HG03575 (cell line): Measurements from ENCODE around the gene C1R.
"Not testable (repeated sequence)": the region's sequence is repeated elsewhere in the genome, so short reads cannot be mapped to it uniquely, and the experiment has no call there.

Experiments
- ATAC-seq: cut with Tn5 transposase; IDR thresholded peaks from one replicate; pipeline ENCODE4 v1.9.1; 2021; ENCODE audit not compliant: unreplicated experiment, insufficient number of reproducible peaks, low FRiP score; ENCODE audit errors: extremely low read depth

C1R gene

GRCh38 chr12:7075939-7076338 lies 16.3 kb downstream of the C1R start:
- ATAC-seq, result no peak

DNA sequence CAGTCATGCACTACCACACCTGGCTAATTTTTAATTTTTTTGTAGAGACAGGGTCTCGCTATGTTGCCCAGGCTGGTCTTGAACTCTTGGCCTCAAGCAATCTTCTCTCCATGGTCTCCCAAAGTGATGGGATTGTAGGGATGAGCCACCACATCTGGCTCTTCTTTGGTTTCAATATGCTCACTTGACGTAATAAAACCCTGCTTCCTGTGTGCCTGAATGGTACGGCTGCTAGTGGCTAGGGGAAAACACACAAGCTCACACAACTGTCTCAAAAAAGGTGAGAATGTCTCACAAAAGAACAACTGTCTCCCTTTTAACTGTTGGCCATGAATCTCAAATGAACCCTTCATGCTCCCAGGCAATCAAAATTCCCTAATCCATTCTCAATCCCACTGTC lies 16.7 kb downstream of the C1R start:
- no peak for ATAC-seq

DNA sequence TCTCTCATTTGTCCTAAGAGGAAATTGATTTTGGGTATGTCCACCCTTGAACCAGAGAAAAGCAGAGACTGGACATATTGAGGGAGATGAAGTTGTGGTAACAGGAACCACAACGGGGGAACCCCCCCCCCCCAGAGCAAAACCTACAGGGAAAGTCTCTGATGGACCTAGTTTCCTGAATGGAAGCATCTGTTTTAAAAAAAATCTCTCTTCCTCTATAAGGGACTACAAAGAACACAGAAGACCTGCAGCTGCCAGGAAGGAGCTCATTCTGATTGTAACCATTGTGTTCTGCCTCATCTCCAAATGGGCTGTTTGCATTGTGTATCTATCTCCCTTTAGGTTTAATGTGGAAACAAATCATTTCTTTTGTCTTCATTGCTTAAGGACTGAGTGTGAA lies 18.3 kb downstream of the C1R start:
- no peak for ATAC-seq

DNA sequence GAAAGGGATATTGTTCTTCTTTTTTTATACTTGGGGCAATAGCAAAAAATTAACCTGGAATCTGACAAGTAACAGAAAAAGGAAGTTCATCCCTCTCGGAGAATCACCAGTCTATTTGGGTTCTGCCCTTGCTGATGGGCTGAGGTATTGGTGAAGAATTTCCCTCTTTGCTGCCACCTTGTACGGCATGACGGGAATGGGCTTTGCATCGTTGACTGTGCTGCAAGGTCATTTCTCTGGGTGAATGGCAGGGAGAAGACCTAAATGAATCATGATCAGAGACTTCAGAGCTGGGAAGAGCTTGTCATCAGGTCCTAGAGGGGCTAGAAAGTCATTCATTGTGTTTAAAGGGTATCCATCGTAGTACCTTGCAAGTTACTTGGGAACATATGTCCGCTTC lies 19.7 kb downstream of the C1R start:
- ATAC-seq, result no peak

GRCh38 chr12:7072035-7072434 lies 20.2 kb downstream of the C1R start:
- ATAC-seq, result no peak

GRCh38 chr12:7069386-7069785 lies 22.9 kb downstream of the C1R start:
- no peak for ATAC-seq

GRCh38 chr12:7068994-7069346 lies 23.3 kb downstream of the C1R start:
- no peak for ATAC-seq

GRCh38 chr12:7068240-7068993 lies 23.8 kb downstream of the C1R start:
- no peak for ATAC-seq

DNA sequence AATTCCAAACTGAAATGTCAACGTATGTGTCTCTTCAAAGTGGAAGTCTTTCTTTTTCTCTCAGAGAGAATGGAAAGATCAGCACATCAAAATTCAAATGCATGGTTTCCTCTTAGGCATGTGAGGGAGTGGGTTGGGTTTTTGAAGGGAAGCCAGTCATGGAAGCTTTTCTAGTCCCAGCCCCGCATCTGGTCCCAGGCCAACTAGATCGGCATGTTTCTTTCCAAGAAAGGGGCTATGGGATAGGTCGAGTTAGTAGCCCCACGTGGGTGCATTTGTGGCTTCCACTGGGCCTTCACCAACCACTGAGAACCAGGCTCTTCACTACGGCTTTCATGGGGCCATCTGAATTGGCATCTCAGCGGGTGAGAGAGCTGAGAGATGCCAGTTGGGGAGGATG lies 25.1 kb downstream of the C1R start:
- ATAC-seq, result no peak

- ATAC-seq, result no peak
Observed at GRCh38 chr12:7066596-7066995, 25.6 kb downstream of the C1R start.

DNA sequence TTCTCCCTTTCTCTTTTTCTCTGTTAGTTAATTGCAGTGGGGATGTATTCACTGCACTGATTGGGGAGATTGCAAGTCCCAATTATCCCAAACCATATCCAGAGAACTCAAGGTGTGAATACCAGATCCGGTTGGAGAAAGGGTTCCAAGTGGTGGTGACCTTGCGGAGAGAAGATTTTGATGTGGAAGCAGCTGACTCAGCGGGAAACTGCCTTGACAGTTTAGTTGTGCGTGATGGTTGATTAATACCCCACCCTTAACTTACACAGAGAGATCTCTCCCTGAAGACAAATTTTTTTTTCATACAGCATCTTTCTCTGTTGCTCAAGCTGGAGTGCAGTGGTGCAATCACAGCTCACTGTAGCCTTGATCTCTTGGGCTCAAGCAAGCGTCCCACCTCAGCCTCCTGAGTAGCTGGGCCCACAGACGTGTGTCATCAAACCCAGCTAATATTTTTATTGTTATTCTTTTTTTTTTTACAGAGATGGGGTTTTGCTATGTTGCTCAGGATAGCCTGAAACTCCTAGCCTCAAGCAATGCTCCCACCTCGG lies 27.1 kb downstream of the C1R start:
- no peak for ATAC-seq

DNA sequence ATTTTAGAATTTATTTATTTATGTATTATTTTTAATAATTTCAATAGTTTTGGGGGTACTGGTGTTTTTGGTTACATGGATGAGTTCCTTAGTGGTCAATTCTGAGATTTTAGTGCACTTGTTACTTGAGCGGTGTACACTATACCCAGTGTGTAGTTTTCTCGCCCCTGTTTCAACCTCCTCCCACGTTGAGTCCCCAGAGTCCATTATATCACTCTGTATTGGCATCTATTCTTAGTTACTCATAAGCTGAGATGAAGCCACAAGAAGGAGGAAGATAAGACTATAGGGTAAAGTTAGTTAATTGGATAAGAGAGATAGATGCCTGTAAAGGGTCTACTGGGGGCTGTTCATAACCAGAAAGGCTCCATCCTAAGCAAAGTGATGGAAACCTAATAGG lies 27.7 kb downstream of the C1R start:
- ATAC-seq, result no peak

- no peak for ATAC-seq
Observed at GRCh38 chr12:7061596-7061995, 30.6 kb downstream of the C1R start.

GRCh38 chr12:7061138-7061537 lies 31.1 kb downstream of the C1R start:
- ATAC-seq, result no peak

- no peak for ATAC-seq
Observed at GRCh38 chr12:7060353-7060954, 31.8 kb downstream of the C1R start, which contains the start of gene C1S. Gene C1S, plus strand, starts transcription at chr12:7060718. Its CDS starts 1,195 bp downstream, at chr12:7061913.

- ATAC-seq, result no peak
Observed at GRCh38 chr12:7059780-7060179, 32.5 kb downstream of the C1R start.

GRCh38 chr12:7058850-7059395 lies 33.3 kb downstream of the C1R start:
- ATAC-seq, result no peak

- no peak for ATAC-seq
Observed at GRCh38 chr12:7058163-7058845, 33.9 kb downstream of the C1R start.

DNA sequence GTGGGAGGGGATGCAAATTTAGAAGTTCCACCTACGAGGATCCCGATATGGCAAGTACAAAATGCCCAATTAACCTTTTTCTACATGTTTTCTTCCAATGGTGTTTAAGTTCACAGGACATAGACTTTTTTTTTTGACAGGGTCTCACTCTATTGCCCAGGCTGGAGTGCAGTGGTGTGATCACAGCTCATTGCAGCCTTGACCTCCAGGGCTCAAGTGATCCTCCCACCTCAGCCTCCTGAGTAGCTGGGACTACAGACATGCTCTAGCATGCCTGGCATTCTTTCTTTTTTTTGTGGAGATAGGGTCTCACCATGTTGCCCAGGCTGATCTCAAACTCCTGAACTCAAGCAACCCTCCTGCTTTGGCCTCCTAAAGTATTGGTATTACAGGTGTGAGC lies 36.5 kb downstream of the C1R start:
- not testable (repeated sequence) for ATAC-seq

DNA sequence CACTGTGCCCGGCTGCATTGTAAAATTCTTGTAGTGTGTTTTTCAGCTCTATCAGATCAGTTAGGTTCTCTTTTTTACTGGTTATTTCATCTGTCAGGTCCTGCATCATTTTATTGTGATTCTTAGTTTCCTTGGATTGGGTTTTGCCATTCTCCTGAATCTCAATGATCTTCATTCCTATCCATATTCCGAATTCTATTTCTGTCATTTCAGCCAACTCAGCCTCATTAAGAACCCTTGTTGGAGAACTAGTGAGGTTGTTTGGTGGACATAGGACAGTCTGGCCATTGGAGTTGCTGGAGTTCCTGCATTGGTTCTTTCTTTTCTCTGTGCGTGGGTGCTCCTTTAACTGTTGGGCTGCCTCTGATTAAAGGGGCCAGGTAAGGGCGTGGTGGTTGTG lies 37.3 kb downstream of the C1R start:
- no peak for ATAC-seq
